Fibroblast of lung (primary cell): ENCODE data around the gene ZNF429.

Source experiments
- CTCF ChIP-seq, 2 donors: IDR thresholded peaks in 1 of 2; conservative IDR thresholded peaks in 1 of 2; 1 replicate in 1 of 2; 2 replicates in 1 of 2; pipeline ENCODE4 v1.5.1; 2011 to 2012; ENCODE audit warnings: low read length in 2 of 2, control low read depth in 1 of 2, inconsistent platforms in 1 of 2, low read depth in 1 of 2, mild to moderate bottlenecking in 1 of 2
- EZH2 ChIP-seq: IDR thresholded peaks from 2 replicates; pipeline ENCODE4 v1.5.1; 2012; ENCODE audit warnings: low read length, control low read depth, mild to moderate bottlenecking; ENCODE audit errors: missing control alignments

GRCh38 chr19:21593934-21594820, 88.8 kb downstream of the ZNF429 start:
- TF ChIP-seq EZH2 (no peak), CTCF (conservative IDR thresholded peaks at IDR 0.05 in 1 of 2, IDR thresholded peaks at IDR 0.05 in 1 of 2; ENCODE audit: low read depth in 1 of 2, low read length in 2 of 2) (no peak)
